GM18870 (cell line): ENCODE measurements around the gene CUX1.

Experiments used
- ATAC-seq: cut with Tn5 transposase; IDR thresholded peaks from one replicate; pipeline ENCODE4 v1.9.1; 2021; ENCODE audit warnings: moderate library complexity; ENCODE audit not compliant: unreplicated experiment

Gene CUX1

DNA sequence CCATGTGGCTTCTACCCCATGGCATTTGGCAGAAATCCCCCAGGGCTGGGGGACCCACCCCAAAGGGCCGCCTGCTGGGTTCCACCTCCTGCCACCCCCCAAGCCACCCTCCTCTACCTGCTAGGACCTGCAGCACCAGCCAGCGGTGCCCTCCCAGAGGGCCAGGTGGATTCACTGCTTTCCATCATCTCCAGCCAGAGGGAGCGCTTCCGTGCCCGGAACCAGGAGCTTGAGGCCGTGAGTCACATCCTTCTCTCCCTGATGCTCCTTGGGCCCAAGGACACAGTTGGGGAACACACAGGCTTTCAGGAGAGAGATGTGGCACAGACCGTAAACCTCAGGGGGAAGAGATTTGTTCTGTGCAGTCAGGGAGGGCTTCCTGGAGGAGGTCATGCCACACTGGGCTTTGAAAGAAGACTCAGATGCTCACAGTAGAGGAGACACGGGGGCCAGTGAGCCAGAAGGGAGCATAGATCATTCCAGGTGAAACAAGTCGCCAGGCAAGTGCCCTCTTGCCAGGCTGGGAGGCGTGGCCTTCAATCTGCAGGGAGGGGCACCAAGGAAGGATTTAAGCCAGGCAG lies 457.8 kb downstream of the CUX1 start:
- no peak for ATAC-seq

GRCh38 chr7:102277901-102278300 lies 460.5 kb downstream of the CUX1 start:
- no peak for ATAC-seq

- ATAC-seq: no peak
Observed at GRCh38 chr7:102279537-102280400, 462.3 kb downstream of the CUX1 start.

DNA sequence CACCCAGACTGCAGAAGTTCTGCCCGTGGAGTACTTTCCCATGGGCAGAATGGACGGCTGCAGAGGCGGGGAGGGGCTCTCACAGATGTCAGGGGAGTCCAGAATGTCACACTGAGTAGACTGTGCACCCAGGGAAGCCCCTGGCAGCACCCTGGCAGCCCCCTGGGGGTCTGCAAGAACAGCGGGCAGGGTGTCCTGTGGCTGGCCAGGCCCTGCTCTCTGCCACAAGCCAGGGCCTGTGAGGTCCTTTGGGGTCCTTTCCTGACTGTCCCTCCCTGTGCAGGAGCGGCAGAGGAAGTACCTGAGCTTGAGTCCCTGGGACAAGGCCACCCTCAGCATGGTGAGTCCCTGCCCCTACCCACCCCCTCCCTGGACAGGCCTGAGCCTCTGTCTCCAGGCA lies 463.1 kb downstream of the CUX1 start:
- no peak for ATAC-seq

GRCh38 chr7:102281785-102282184 lies 464.4 kb downstream of the CUX1 start:
- no peak for ATAC-seq

DNA sequence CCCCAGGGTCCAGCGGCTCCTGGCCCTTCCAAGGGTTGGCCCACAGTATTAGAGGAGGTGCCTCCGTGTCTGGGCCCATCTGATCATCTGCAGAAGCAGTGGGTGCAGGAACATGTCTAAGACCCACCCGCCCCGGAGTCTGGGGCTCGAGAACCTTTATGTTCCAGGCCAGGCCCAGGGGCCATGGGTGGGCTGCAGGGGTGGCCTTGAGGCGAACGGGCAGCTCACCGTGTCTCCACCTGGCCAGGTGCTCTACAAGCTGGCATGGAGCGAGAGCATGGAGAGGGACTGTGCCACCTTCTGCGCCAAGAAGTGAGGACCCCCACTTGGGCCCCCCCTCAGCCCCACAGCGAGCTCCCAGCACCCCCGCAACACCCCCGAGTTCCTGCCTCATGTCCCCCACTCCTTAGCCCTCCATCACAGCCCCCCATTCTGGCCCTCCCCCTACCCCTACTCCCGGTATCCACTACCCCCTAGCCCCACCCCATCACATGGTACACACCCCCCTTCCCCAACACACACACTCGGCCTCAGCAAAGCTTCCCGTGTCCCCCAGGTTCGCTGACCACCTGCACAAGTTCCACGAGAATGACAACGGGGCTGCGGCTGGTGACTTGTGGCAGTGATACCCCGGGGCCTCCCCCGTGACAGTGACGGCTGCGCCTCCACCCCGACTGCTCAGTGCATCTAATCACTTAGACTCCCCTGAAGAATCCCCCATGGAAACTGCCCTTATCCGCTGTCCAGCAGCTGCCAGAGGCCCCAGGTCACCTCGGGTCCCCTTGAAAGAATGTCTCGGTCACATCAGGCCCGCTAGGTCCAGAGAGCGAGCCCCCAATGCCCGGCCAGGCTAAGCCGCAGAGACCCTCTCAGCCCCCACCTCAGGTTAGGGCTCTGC lies 465.3 kb downstream of the CUX1 start:
- no peak for ATAC-seq

GRCh38 chr7:102283477-102284189 lies 466.2 kb downstream of the CUX1 start:
- no peak for ATAC-seq

DNA sequence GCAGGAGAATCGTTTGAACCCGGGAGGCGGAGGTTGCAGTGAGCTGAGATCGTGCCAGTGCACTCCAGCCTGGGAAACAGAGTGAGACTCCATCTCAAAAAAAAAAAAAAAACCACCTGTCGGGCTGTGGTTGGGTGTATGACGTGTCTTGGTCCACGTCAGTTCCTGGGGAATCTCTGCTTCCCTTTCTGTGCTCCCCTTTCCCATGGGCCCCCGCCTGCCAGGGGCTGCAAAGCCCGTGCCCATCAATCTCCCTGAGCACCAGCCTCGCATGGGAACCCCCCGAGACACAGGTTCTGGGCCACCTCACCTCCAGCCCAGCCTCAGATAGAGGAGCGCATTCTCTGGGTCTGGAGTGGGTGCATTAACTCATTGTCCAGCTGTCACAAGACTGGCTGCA lies 467.0 kb downstream of the CUX1 start:
- ATAC-seq: no peak

GRCh38 chr7:102284891-102285539 lies 467.6 kb downstream of the CUX1 start:
- ATAC-seq: no peak

DNA sequence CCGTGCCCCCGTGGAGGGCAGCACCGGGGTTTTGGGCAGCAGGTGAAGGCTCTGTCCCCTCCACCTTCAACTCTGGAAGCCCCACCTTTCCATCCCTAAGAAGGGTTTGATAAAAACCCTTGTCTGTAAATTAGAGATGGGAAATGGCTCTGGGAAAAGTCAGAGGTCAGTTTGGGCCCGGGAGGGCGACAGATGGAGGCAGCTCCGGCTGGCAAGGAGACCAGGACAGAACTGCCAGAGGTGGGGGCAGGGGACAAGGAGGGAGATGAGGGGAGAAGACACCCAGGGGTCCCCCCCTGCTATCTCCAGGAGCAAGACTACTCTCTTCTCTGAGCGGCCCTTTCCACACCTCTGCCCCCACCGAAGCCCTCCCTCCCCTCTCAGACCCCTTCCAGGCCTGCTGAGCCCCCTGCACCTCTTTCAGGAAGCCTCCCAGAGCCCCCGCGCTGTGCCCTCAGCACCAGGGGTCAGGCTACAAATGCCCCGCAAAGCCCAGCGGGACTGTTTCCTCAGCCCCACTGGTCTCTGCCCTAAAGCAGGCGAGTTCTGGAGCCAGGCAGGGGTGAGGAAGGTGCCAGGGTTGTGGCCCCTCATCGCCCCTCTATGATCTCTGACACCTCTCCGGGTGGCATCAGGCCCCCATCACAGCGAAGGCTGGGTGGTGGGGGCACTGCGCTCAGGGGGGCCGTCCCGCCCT lies 468.3 kb downstream of the CUX1 start:
- ATAC-seq: no peak

DNA sequence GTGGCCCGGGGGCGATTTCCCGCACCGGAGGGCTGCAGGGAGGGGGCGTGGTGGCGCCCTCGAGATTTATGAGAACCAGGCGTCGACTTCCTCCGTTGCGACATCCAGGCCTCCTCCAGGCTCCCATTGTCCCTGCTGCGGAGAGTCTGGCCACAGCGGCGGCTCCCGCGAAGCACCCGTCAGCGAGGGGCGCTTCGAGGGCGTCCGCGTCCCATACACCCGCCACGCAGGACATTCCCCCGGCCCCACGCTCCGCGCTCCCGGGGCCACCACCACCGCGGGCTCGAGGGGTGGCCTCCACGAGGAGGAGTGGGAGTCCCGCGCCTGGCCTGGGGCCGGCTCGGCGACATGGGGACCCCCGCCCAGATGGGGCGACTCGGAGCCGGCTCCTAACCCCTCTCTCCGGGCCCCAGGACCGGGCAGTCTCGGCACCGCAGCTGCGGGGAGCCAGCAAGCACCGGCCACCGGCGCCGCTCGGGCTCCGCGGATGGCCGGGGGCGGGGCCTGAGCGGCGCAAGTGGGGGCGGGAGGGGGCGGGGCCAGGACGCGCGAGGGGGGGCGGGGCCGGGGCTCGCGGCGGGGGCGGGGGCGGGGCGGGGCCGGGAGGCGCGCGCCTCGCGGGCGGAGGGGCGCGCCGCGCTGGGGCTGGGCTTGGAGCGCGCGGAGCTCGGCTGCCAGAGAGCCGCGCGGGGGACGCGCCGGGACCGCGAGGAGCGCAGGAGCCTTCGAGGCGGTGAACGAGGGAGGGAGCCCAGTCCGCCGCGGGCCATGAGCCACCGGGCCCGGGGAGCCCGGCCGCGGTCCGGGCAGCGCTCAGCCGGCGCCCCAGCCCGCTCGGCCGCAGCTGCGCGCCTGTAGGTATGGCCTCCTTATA lies 469.0 kb downstream of the CUX1 start, which contains the start of gene SH2B2:
SH2B2 (plus strand) TSS at position 632 of the 874 bp plus-strand sequence. CDS start 13,683 bp downstream, outside the sequence.
- ATAC-seq: no peak

GRCh38 chr7:102287111-102287980 lies 469.9 kb downstream of the CUX1 start:
- ATAC-seq: no peak

GRCh38 chr7:102287981-102288278 lies 470.5 kb downstream of the CUX1 start:
- no peak for ATAC-seq

DNA sequence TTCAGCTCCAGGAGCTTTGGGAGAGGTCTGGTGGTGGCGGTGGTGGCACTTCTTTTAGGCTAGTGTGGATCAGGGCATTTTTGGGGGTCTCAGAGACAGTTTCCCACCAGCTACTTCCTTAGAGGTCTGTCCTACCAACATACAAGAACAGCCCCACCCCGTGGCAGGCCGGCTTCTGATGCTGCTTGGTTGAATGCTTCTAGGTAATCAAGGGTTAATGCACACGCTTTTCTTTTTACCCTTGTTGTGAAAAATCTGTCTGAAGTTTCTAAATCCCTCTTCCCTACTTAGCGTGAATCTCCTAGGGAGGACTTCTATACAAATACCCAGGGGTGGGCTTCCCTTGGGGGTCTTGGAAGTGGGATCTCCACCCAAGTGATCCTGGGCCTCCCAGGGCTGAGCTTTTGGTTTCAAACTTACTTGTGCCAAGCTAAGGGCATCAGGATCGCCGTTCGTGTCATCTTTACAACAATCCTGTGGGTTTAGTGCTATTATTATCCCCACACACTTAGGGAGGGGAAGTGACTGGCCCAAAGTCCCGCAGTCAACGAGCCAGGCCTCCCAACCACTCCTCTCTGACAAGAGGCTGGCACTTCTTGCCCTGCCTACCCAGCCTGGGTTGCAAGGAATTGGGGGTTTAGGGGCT lies 471.0 kb downstream of the CUX1 start:
- no peak for ATAC-seq

GRCh38 chr7:102289057-102289456 lies 471.6 kb downstream of the CUX1 start:
- no peak for ATAC-seq

DNA sequence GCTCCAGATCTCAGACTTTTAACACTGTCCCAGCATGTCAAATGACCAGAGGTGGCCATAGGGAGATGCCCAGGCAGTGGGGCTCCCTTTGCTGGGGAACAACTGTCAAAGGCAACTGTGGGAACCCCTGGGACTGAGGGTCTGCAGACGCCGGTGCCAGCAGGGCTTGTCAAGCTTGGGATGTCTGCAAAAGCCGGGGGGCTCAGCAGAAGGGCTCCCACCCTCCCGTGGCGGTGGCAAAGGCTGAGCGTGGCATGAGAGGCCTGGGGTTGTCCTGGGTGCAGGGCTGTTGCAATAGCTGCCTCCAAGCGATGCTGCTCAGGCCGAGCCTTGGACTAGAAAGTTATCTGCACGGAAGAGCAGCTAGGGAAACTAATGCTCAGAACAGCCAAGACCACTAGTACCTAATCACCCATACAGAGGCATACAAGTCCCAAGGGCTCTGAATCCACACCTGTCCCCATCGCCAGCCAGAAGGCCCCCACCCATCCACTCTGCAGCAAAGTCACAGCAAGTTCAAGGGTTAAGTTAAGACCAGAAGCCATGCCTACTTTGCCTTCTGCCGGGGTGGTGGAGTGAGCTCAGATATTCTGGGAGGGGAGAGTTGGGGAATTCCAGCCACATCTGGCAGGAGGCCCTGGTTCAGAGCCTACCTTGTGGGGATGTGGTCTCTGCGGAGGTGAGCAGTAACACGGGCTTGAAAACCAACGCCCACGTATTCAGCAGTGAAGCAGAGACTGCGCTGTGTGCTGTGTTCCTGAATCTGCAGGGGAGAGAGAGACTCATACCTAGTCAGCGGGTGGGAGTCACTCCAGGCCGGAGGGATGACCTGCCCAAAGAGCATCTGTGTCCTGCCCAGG lies 473.9 kb downstream of the CUX1 start:
- ATAC-seq: peak; percentile 56

- no peak for ATAC-seq
Observed at GRCh38 chr7:102291916-102292267, 474.5 kb downstream of the CUX1 start.
